ENCODE results near the gene RHO. TPM values are rescaled to one million over a fixed set of nuclear protein-coding genes. Genes with fewer than 3 reads are reported as not detected.

RHO gene
- polyA plus RNA-seq, 1 of the 3 experiments (the other 2 are of a cell fraction) = not detected

GRCh38 chr3:129558081-129558771 is 29.8 kb downstream of the RHO start (continued):
- TF ChIP-seq REST (IDR thresholded peaks at IDR 0.05; ENCODE audit: low read depth, low read length) (no peak), GATA2 (CRISPR knock-in tag; IDR thresholded peaks at IDR 0.05) (no peak), NRF1 (IDR thresholded peaks at IDR 0.05; ENCODE audit: low read depth, low read length) (no peak)

GRCh38 chr3:129558772-129559564 is 30.5 kb downstream of the RHO start:
- peak; percentile 85 for DNase-seq
- Histone ChIP-seq H3K27ac (ENCODE audit: low read depth in 2 of 2, low read length in 1 of 2) (peak overlapping the region; percentile 78 to 85), H2AFZ (ENCODE audit: low read depth) (no peak overlapping the region), H3K4me1 (ENCODE audit: control insufficient read depth in 1 of 2, insufficient read depth in 2 of 2, low read depth in 1 of 2, low read length in 1 of 2) (peaks cover 36 to 62% of the 10 kb centered on the region in 2 experiments), H3K79me2 (ENCODE audit: insufficient read depth) (no peaks in the 10 kb centered on the region), H3F3A (replicated peaks; ENCODE audit: insufficient read depth) (peaks cover 13% of the 10 kb centered on the region), H3K4me3 (ENCODE audit: low read depth in 2 of 2, low read length in 1 of 2) (no peak overlapping the region), H3K9ac (no peak overlapping the region), H4K20me1 (ENCODE audit: insufficient read depth) (no peaks in the 10 kb centered on the region), H3K9me2 (no peaks in the 10 kb centered on the region), H3K4me2 (peak overlapping the region; percentile 78), H3K36me3 (replicated peaks in 1 of 2; ENCODE audit: control insufficient read depth in 1 of 2, insufficient read depth in 2 of 2, low read length in 1 of 2) (no peaks in the 10 kb centered on the region), H3K27me3 (ENCODE audit: insufficient read depth) (no peaks in the 10 kb centered on the region), H3K9me3 (no peaks in the 10 kb centered on the region)
- 73% methylated on average over 6 of the region's 11 CpGs for WGBS (ENCODE audit: low lambda C conversion rate)
- POLR2A ChIA-PET = interaction anchor here (0.9 kb wide), 1 partner anchor 117 kb away, joined by 4 read pairs; no protein-coding TSS in a partner anchor
- CTCF ChIA-PET = interaction anchor here (1.1 to 5.4 kb wide), 5 partner anchors 9 to 68 kb away, joined by 3 to 18 read pairs (median 4); no protein-coding TSS in a partner anchor
- TF ChIP-seq NFIC (IDR thresholded peaks at IDR 0.05; ENCODE audit: borderline replicate concordance) (peak; percentile 35; the same call in 1 of the 2 replicates), RCOR1 (IDR thresholded peaks at IDR 0.05; ENCODE audit: low read length) (peak; percentile 42), FOXM1 (IDR thresholded peaks at IDR 0.05; ENCODE audit: low read depth) (no peak), FOXJ3 (CRISPR knock-in tag; IDR thresholded peaks at IDR 0.05) (no peak), NRF1 (IDR thresholded peaks at IDR 0.05; ENCODE audit: low read depth, low read length) (no peak), MEF2A (IDR thresholded peaks at IDR 0.05; ENCODE audit: borderline replicate concordance, low read depth) (no peak), ELF1 (IDR thresholded peaks at IDR 0.05) (peak; percentile 59), FOSL2 (IDR thresholded peaks at IDR 0.05; ENCODE audit: borderline replicate concordance, low read depth) (peak; percentile 85), CHD2 (IDR thresholded peaks at IDR 0.05; ENCODE audit: low read length, partially characterized antibody) (peak; percentile 87), EP300 (IDR thresholded peaks at IDR 0.05; ENCODE audit: borderline replicate concordance in 1 of 2, low read depth in 1 of 2, low read length in 1 of 2) (peak; percentile 82 to 83; a peak in 3 of 4 replicates), TAF1 (IDR thresholded peaks at IDR 0.05; ENCODE audit: borderline replicate concordance, low read depth, low read length) (no peak), RXRA (IDR thresholded peaks at IDR 0.05; ENCODE audit: borderline replicate concordance, low read depth) (peak; percentile 85; the same call in 1 of the 2 replicates), SIN3A (IDR thresholded peaks at IDR 0.05; ENCODE audit: borderline replicate concordance, low read depth, low read length) (0 out of 2 replicates have a peak, but pooled peaks have one; percentile 21), POLR2AphosphoS5 (IDR thresholded peaks at IDR 0.05; ENCODE audit: low read depth, low read length) (peak; percentile 40; the same call in 1 of the 2 replicates), RAD21 (IDR thresholded peaks at IDR 0.05; ENCODE audit: low read length) (0 out of 2 replicates have a peak, but pooled peaks have one; percentile 1), TEAD4 (IDR thresholded peaks at IDR 0.05; ENCODE audit: borderline replicate concordance, insufficient read depth) (0 out of 2 replicates have a peak, but pooled peaks have one; percentile 37), REST (IDR thresholded peaks at IDR 0.05; ENCODE audit: low read depth, low read length) (0 out of 2 replicates have a peak, but pooled peaks have one; percentile 33), USF1 (IDR thresholded peaks at IDR 0.05; ENCODE audit: borderline replicate concordance, low read depth) (no peak)
- TF ChIP-seq, protein P1, sequence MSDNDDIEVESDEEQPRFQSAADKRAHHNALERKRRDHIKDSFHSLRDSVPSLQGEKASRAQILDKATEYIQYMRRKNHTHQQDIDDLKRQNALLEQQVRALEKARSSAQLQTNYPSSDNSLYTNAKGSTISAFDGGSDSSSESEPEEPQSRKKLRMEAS (IDR thresholded peaks at IDR 0.05; ENCODE audit: low read depth) = 0 out of 2 replicates have a peak, but pooled peaks have one; percentile 42
